ENCODE data around the gene ELK3.

ELK3 gene

GRCh38 chr12:96211988-96212387 lies 17.8 kb downstream of the ELK3 start:
- TF ChIP-seq CTCF (conservative IDR thresholded peaks at IDR 0.05; ENCODE audit: low read length) = no peak
- no peak for TF ChIP-seq EZH2phosphoT487 (IDR thresholded peaks at IDR 0.05; ENCODE audit: borderline replicate concordance)

GRCh38 chr12:96212456-96213375 lies 18.5 kb downstream of the ELK3 start:
- Histone ChIP-seq H3K27me3 (ENCODE audit: insufficient read depth, low read length, poor library complexity, severe bottlenecking) (no peaks in the 10 kb centered on the region), H3K4me1 (ENCODE audit: insufficient read depth, low read length, poor library complexity, severe bottlenecking) (peaks cover 58% of the 10 kb centered on the region), H2AFZ (ENCODE audit: low read length) (no peak overlapping the region), H4K20me1 (ENCODE audit: insufficient read depth, low read length, poor library complexity, severe bottlenecking) (peaks cover 61% of the 10 kb centered on the region), H3K9me3 (ENCODE audit: insufficient read depth, low read depth, low read length) (no peaks in the 10 kb centered on the region), H3K4me2 (ENCODE audit: low read depth, low read length, poor library complexity, severe bottlenecking) (peak overlapping the region; percentile 68), H3K36me3 (ENCODE audit: insufficient read depth, low read length) (peaks cover 11% of the 10 kb centered on the region; the same call in 1 of the 2 replicates), H3F3A (ENCODE audit: low read depth) (peaks cover 18% of the 10 kb centered on the region; the same call in 1 of the 2 replicates), H3K79me2 (ENCODE audit: insufficient read depth, low read length) (peaks cover 88% of the 10 kb centered on the region), H3K9me2 (replicated peaks; ENCODE audit: low read depth, low read length) (no peaks in the 10 kb centered on the region), H3K4me3 (ENCODE audit: low read length, poor library complexity, severe bottlenecking) (peak overlapping the region; percentile 38), H3K9ac (ENCODE audit: low read depth, low read length, poor library complexity, severe bottlenecking) (peak overlapping the region; percentile 57)
- no peak for TF ChIP-seq CTCF (conservative IDR thresholded peaks at IDR 0.05; ENCODE audit: low read length)

More at GRCh38 chr12:96211988-96212387, 17.8 kb downstream of the ELK3 start:
- no peaks in the 10 kb centered on the region for H3K9me2 ChIP-seq (replicated peaks; ENCODE audit: low read depth, low read length)
- no peaks in the 10 kb centered on the region for H3K27me3 ChIP-seq (ENCODE audit: insufficient read depth, low read length, poor library complexity, severe bottlenecking)
- H2AFZ ChIP-seq (ENCODE audit: low read length) = no peak overlapping the region
- peak overlapping the region; percentile 57 for H3K9ac ChIP-seq (ENCODE audit: low read depth, low read length, poor library complexity, severe bottlenecking)
- H3K9me3 ChIP-seq (ENCODE audit: insufficient read depth, low read depth, low read length) = no peaks in the 10 kb centered on the region
- peaks cover 18% of the 10 kb centered on the region; the same call in 1 of the 2 replicates for H3F3A ChIP-seq (ENCODE audit: low read depth)
- peaks cover 90% of the 10 kb centered on the region for H3K79me2 ChIP-seq (ENCODE audit: insufficient read depth, low read length)
- peak overlapping the region; percentile 68 for H3K4me2 ChIP-seq (ENCODE audit: low read depth, low read length, poor library complexity, severe bottlenecking)
- H3K4me3 ChIP-seq (ENCODE audit: low read length, poor library complexity, severe bottlenecking) = peak overlapping the region; percentile 38
- peaks cover 69% of the 10 kb centered on the region for H4K20me1 ChIP-seq (ENCODE audit: insufficient read depth, low read length, poor library complexity, severe bottlenecking)
- H3K36me3 ChIP-seq (ENCODE audit: insufficient read depth, low read length) = peaks cover 11% of the 10 kb centered on the region; the same call in 1 of the 2 replicates
- H3K4me1 ChIP-seq (ENCODE audit: insufficient read depth, low read length, poor library complexity, severe bottlenecking) = peaks cover 64% of the 10 kb centered on the region

- Histone ChIP-seq H3K79me2 (ENCODE audit: insufficient read depth, low read length) (peaks cover 84% of the 10 kb centered on the region), H3K4me3 (ENCODE audit: low read length, poor library complexity, severe bottlenecking) (no peak overlapping the region)
These were observed 19.7 kb downstream of the ELK3 start for GRCh38 chr12:96213869-96214268.

More at GRCh38 chr12:96213869-96214268, 19.7 kb downstream of the ELK3 start:
- Histone ChIP-seq H3K4me1 (ENCODE audit: insufficient read depth, low read length, poor library complexity, severe bottlenecking) (peaks cover 52% of the 10 kb centered on the region), H3K9me3 (ENCODE audit: insufficient read depth, low read depth, low read length) (no peaks in the 10 kb centered on the region), H2AFZ (ENCODE audit: low read length) (no peak overlapping the region), H3K9ac (ENCODE audit: low read depth, low read length, poor library complexity, severe bottlenecking) (no peak overlapping the region), H3K27me3 (ENCODE audit: insufficient read depth, low read length, poor library complexity, severe bottlenecking) (no peaks in the 10 kb centered on the region), H3K36me3 (ENCODE audit: insufficient read depth, low read length) (peaks cover 11% of the 10 kb centered on the region; the same call in 1 of the 2 replicates), H4K20me1 (ENCODE audit: insufficient read depth, low read length, poor library complexity, severe bottlenecking) (peaks cover 51% of the 10 kb centered on the region), H3K9me2 (replicated peaks; ENCODE audit: low read depth, low read length) (no peaks in the 10 kb centered on the region), H3K4me2 (ENCODE audit: low read depth, low read length, poor library complexity, severe bottlenecking) (no peak overlapping the region), H3F3A (ENCODE audit: low read depth) (peaks cover 18% of the 10 kb centered on the region; the same call in 1 of the 2 replicates)
- TF ChIP-seq EZH2phosphoT487 (IDR thresholded peaks at IDR 0.05; ENCODE audit: borderline replicate concordance) (no peak), CTCF (conservative IDR thresholded peaks at IDR 0.05; ENCODE audit: low read length) (no peak)

All from Loucy (cell line).